HG03045 (cell line): ENCODE data around the gene CFAP46.

Experiments
- ATAC-seq: cut with Tn5 transposase; IDR thresholded peaks from one replicate; pipeline ENCODE4 v1.9.1; 2021; ENCODE audit warnings: mild to moderate bottlenecking, moderate library complexity; ENCODE audit not compliant: unreplicated experiment

CFAP46 gene

DNA sequence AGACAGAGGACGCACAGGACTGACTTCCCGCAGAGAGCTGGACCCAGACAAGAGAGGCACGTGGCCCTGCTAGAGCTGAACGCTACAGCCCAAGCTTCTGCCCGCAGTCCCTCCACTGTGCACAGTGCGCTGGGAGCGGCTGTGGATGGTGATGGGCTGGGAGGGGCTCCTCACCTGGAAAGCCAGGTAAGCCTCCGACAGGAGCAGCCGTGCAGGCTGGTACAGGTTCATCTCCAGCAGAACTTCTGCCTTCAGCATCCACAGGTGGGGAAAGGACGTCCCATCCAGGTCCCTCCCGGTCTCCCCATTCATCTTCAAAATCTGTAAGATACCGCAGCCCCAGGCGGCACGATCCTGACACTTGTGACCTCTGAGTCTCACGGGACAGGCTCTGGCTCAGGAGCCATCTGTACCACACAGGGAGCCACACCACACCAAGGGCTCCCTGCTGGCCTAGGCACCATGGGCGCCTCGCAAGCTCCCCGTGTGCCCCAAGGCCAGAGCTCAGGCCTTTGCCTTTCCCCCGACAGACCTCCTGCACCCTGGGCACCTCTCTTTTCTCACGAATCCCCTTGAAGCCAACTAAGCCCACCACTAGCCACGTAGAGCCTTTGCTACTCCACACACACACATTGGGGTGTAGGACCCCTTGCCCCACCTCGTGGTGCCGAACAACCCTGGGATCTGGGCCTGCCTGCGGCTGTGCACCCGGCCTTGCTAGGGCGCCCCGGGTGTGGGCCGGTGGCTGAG is 76.3 kb downstream of the CFAP46 start:
- no peak for ATAC-seq

DNA sequence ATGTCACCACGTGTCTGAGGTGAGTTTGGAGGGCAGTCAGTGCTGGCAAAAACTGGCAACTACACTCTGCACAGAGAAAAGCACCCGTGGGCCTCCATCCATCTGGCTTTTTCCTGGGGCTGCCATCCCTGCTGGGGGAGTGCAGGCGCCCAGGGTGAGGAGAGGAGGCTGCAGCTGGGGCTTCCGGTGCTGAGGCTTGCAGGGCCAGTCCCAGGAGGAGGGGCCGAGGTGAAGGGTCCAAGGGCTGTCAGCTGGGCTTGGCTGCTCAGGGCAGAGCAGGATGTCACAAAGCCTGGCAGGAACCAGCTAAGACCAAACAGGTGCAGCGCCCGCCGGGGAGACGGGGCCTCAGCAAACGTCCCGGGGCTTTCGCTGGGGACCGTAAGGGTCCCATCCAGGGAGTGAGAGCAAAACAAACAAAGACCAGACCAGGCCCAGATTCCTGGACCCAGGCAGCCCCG is 77.2 kb downstream of the CFAP46 start:
- ATAC-seq = no peak

DNA sequence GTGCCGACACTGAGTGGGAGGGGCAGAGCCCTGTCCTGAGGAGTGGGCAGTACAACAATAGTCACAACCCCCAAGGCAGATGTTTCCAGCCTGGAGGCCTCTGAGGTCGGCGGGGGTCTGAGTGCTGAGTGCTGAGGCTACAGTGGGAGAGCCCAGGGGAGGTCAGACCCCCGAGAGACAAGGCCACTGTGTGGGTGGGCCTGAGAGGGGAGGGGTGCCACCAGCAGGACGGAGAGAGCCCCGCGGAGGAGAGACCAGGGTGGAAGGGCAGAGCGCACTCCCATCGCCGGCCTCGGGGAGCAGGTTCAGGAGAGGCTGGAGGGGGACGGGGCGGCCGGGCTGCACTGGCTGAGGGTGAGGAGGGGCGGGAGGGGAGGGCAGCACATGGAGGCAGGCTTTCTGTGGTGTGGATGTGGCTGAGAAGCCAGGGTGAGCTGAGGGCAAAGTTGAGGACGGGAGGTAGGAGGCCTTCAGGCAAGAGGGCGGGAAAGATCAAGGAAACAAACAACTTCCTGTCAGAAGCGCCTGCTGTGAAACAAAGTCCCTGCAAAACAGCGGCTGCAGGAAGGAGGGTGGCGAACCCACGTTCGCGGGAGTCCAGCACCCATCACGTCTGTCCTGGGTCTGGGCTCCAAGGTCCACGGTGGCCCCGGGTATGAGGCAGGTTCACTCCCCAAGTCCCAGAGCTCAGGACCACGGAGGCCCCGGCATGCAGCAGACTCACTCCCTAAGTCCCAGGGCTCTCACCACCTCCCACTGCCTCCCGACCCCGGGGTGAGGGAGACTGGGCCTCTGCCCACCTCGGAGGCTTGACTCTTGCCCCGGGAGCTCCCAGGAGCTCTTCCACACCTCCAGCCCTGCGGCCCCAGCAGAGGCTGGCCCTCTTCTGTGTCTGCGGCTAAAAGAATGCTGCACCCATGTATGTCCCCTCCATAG is 79.6 kb downstream of the CFAP46 start:
- no peak for ATAC-seq

DNA sequence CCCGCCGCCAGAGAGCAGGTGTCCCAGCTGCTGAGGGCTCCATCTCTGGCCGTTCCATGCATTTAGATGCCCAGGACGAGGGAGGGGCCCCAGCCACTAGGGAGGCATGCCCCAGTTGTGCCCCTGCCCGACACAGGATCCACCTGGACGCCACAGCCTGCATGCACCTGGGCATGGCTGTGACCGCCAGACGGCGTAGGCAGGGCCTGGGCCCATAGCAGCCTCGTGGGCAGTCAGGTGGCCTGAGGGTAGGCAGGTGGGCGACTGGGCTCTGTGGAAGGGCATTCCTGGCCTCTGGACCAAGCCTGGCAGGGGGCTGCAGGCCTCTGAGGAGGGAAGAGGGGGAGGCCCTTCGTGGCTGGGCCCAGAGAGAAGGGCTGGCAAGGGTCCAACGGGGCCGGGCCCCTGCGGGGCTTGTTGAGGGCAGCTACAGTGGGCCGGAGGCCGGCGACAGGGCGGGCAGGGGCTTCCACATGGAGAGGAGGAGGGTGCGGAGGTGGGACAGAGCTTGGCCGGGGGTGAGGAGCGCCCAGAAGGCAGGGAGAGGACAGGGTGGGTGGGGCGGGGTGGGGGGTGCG is 80.4 kb downstream of the CFAP46 start:
- ATAC-seq = no peak

DNA sequence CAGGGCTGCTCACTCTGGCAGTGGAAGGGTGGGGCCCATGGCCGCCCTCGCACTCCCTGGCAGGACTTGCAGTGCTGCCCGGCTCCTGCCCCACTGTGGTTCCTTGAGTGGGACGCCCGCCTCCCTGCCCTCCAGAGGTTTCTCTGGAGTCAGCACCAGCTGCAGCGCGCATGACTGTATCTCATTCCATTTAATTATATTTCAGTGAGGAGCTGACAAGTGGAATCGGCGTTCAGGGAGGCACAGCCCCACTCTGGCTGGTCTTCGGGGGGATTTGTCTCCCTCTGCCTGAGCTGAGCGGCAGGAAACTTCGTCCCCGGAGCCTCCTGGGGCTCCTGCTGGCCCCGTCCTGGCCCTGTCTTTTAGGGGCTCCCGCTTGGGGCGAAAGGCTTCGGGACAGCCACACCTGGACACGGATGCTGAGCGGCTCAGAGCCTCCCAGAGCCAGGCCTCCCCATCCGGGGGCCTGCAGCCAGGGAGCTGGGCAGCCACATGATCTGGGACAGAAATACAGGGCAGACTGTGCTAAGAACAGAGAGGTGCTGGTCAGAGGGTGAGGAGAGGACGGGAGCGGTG is 81.2 kb downstream of the CFAP46 start:
- ATAC-seq = no peak

DNA sequence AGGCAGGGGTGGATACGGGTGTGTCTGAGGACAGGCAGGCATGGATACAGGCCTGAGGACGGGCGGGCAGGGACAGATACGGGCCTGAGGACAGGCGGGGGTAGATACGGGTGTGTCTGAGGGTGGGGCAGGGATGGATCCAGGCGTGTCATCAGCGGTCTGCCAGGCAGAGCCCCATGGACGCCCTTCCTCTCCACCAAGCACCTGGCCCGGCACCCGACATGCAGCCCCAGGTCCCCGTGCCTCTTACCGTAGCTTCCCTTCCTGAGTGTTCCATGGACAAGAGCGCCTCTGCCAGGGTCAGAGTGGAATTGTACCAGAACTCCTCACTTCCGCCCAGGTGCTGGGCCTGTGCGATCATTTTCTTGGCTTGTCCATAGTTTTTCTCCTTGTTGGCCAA is 81.8 kb downstream of the CFAP46 start:
- ATAC-seq = no peak

DNA sequence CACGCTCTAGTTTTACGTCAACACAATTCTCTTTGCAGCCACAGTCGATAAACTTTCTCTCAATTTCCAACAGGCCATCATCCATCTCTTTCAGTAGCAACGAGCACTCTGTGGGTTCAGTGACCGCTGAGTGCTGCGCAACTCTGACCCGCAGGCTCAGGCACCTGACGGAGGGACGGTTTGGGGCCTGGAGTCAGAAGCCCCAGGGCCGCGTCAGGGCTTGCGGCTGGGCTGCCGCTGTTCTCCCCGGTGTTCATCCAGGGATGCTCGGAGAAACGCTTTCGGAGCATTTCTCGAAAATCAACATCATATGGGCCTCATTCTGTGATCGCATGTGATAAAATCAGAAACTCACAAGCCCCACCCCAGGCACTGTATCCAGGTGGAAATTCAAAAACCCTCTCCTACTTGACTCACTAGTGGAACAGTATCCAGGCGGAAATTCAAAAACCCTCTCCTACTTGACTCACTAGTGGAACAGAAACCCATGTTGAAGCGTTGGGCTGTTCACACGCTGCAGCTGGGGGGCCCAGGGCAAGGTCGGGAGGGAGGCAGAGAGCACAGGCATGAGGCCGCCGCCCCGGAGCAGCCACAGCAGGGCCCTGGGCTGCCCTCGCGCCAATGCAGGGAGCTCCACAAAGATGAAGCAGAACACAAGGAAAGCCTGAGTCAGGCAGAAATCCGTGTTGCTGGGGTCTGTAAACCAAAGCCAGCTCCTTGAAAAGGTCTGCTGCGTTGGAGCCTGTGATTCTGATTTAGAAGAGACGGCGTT is 83.1 kb downstream of the CFAP46 start:
- ATAC-seq = no peak

DNA sequence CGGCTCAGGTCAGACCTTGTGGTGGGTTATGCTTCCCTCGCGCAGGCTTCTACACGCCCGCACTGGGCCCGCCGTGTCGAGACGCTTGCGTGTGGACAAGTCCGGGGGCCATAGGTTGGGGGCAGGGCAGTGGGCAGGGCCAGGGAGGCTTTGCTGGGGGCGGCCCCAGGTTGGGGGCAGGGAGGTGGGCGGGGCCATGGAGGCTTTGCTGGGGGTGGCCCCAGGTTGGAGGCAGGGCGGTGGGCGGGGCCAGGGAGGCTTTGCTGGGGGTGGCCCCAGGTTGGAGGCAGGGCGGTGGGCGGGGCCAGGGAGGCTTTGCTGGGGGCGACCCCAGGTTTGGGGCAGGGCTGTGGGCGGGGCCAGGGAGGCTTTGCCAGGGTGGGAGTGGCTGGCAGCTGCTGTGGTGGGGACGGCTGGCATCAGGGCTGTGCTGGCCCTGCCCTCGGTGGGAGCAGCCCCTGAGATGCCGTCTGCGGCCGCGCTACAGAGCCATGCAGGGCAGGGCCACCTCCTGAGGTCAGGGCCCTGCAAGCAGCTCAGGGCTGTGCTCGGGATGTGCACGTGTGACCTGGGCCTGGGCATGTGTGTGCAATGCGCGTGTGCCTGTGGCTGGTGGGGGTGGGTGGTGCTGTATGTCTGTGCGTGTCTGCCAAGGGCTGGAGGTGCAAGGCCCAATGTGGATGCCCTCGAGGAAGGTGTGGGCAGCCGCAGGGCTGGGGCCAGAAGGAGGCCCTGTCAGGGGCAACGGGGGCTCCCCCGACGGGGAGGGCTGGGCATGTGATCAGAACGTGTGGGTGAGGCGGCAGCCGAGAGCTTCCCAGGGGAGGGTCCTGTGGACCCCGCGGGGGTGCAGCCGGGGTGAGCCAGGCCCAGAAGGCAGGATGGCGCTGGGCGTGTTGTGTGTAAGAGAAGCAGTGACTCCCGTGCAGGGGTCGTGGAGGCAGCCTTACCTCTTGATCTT is 84.0 kb downstream of the CFAP46 start:
- no peak for ATAC-seq

DNA sequence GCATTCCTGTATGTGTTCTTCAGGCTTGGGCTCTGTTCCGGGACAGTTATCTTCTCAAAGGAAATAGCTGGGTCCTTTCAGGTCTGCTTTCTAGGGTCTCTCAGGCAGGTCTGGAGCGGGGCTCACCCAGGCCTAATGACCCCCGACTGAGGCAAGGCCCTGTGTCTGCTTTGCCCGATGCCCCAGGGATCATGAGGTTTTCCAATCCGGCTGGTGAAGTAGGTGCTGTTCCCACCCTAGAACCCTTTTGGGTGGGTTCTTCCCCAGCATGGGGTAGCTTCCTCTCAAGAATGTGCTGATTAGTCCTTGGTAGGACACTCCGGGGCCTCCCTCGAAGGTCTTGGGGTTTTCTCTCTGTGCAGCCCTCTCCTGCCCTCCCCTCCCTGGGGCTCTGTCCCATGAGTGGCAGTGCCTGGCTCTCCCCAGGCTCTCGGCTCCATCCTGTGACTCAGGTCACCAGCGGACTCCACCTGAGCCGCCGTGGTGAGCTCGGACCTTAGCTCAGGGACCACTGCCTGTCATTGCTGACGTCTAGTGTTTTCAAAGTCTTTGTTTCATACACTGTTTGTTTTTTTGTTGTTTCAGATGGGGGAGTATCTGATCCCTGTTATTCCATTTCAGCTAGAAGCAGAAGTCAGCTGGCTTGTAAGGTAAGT is 85.4 kb downstream of the CFAP46 start:
- no peak for ATAC-seq

DNA sequence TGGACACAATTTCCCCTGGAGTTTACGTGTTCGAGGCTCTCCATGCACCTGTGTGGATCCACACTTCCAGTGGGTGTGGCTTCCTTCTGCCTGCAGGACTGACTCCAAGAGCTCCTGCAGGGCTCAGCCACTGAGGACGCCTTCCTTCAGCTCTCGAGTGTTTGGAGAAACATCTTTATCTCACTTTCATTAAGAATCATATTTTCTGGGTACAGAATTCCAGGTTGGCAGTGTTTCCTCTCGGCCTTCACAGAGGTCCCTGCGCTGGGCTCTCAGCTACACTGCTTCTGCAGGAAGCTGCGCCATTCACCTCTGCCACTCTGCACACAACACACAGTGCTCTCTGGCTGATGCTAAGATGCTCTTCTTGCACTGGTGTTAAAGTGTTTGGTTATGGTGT is 86.5 kb downstream of the CFAP46 start:
- no peak for ATAC-seq

DNA sequence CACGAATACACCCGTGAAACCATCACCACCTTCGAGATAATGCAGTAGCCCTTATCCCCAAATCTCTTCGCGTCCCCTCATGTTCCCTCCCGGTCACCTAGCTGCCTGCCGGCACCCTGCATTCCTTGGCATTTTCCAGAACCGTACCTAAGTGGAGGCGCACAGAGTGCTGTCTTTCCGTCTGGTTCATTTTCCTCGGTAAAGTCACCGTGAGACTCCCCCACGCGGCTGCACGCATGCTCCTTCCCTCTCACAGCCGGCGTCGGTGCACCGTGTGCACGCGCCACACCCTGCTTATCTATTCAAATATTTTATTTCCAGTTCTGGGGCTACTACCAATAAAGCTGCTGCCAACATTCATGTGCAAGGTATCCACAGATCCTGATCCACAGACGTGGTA is 90.9 kb downstream of the CFAP46 start:
- no peak for ATAC-seq

DNA sequence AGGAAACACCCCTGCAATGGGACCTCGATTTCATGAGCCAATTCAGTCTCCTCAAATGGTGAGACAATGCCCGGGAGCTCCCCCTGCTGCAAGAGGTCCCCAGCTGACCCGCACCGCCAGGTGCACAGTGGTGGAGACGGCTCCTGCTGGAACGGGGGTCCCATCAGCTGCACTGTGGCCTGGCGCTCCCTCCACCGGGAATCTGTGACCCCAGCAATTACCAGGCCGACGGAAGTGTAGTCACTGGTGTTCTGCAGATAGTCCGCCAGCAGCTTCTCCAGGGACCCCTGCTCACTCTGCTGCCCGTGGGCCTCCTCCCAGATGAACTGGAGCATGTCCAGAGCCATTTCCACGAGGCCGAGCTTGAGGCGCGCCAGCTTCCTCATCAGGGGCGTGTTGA is 91.5 kb downstream of the CFAP46 start:
- no peak for ATAC-seq

DNA sequence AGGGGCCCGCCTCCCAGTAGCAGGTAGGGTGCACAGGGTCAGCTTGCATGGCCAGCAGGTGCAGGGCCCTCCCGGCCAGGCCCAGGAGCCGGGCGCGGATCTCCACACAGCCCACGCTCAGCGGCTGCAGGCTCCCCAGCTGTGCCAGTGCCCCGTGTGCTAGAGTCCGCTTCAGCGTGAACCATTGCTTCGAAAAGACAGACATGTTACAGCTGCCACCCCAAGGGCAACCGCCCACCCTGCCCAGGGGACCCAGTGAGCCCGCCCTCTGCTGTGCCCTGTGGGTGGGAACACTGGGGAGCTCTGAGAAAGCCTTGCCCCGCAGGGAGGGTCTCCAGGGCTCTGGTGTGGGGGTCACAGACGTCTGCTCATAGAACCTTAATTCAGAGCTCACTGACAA is 92.1 kb downstream of the CFAP46 start:
- ATAC-seq = no peak

DNA sequence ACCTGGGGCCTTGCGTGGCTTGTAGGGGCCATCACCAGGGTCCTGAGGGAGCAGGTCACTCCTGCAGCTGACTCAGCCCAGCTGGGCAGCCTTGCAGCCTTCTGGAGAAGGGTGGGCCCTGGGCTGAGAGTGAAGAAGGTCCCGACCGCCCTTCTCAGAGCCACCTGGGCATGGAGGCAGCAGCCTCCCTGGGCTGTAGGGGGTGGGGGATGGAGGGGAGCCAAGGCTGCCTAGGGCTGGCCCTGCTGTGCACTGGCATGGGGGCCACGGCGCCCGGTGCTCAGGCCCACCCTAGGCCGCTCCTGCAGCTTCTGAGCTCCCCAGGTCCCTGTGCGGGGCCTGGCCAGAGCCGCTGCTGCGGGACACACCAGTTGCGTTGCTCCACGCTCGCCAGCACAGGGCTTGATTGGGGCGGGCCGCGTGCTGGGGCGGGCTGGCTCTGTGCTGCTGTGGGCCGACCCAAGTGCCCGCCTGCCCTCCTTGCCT is 92.8 kb downstream of the CFAP46 start:
- ATAC-seq = no peak

DNA sequence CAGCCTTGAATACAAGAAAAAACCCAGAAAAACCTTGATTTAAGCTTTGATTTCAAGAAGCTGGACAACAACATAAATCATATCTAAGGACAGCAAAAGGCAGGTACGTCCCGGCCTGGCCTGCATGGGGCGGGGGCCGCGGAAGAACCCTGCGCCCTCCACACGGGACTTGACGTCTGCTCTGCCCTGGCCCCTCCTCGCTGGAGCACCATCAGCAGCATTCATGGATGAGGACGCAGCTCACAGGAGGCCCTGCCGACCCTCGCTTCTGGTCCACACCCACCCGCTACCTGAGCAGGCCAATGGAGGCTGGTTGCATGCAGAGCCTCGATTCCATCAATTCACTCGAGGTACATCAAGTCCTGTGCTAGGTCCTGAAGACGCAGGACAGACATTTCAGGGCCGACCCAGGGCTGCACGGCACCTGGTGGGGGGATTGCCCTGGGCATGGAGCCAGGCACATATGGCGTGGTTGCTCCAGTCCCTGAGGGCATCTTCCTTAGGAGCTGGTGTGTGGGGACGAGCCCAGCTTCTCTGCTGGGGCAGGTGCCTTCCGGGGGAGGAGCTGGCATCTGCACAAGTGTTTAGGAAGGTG is 93.3 kb downstream of the CFAP46 start:
- no peak for ATAC-seq

DNA sequence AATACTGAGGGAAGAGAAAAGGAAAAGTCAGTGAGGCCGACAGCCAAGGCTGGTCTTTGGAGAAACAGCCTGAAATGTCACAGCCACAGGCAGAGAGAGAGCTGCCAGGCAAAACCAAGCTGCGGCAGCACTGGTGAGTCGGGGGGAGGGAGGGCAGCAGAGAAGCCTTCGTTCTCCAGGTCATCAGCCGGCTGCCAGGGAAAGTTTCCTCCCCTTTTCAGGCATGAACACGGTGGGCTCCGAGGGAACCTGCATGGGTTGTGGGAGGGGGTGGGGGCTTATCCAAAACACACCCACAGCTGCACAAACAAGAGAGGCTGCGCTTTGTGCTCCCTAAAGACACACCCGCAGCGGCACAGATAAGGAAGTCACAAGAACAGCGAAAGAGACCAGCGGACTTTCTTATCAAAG is 94.1 kb downstream of the CFAP46 start:
- ATAC-seq = no peak

DNA sequence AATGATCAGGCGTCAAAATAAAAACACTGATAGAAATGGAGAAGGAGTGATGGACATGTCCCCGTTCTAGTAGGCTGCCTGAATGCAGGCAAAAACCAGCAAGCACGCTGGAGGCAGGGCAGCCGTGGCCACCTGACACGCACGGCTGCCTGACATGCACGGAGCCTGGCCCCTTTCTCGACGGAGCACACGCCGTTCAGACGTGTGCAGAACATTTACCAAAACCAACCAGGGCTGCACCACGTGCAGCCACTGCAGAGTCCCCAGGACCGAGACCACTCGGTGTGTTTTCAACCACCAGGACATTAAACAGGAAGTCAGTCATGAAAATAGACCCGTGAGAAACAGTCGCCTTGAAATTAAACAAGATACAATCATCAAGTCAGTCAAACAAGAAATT is 94.5 kb downstream of the CFAP46 start:
- no peak for ATAC-seq

DNA sequence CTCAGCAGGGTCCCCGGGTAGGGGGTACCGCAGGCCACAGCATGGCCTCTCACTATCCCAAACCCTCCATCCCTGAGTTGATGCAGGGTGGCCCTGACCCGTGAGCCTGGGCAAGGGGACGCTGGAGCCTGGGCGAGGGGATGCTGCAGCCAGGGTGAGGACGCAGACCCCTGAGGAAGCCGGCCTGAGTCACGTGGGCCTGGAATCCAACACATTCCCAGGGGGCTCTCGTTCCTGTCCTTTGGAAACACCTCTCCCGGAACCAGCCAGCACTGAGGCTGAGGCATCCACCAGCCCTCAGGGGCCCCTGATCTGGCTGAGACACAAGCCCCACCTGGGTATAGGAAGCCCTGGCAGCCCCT is 95.0 kb downstream of the CFAP46 start:
- ATAC-seq = no peak
